RWPE1 (cell line): ENCODE measurements around the gene WDPCP.
"Not testable (repeated sequence)": the region's sequence is repeated elsewhere in the genome, so short reads cannot be mapped to it uniquely, and the experiment has no call there.

ENCODE experiments used
- CTCF ChIA-PET: fragments of 350-600 bp; sonication (Branson Sonifier 250); formaldehyde crosslinking; extraction: SDS; loops from one replicate; lab custom pipeline; 2021; lab: Yijun Ruan, JAX
- POLR2A ChIA-PET: fragments of 400-600 bp; formaldehyde crosslinking; extraction: SDS; loops from one replicate; lab custom pipeline; 2020; ENCODE audit warnings: antibody characterized with exemption; ENCODE audit not compliant: low non-redundant PET; lab: Yijun Ruan, JAX
- DNase-seq: peaks from one replicate; pipeline ENCODE4 v3.0.0; 2012; ENCODE audit warnings: low spot score
- H3K27ac ChIP-seq: fragments of 450-650 bp; 2 replicates; pipeline ENCODE4 v1.5.1; 2017
- TF ChIP-seq, protein P1 (sequence below): fragments of 450-650 bp; conservative IDR thresholded peaks from 2 replicates; pipeline ENCODE4 v1.5.1; 2017; ENCODE audit warnings: low read depth, mild to moderate bottlenecking

Gene WDPCP

GRCh38 chr2:63092857-63093256 lies 495.4 kb downstream of the WDPCP start:
- CTCF ChIA-PET, result interaction anchor here (0.7 kb wide), 1 partner anchor 106 kb away, joined by 3 read pairs; no protein-coding TSS in a partner anchor
- POLR2A ChIA-PET, result no interaction called here
- no peak overlapping the region for H3K27ac ChIP-seq
- TF ChIP-seq, protein P1, sequence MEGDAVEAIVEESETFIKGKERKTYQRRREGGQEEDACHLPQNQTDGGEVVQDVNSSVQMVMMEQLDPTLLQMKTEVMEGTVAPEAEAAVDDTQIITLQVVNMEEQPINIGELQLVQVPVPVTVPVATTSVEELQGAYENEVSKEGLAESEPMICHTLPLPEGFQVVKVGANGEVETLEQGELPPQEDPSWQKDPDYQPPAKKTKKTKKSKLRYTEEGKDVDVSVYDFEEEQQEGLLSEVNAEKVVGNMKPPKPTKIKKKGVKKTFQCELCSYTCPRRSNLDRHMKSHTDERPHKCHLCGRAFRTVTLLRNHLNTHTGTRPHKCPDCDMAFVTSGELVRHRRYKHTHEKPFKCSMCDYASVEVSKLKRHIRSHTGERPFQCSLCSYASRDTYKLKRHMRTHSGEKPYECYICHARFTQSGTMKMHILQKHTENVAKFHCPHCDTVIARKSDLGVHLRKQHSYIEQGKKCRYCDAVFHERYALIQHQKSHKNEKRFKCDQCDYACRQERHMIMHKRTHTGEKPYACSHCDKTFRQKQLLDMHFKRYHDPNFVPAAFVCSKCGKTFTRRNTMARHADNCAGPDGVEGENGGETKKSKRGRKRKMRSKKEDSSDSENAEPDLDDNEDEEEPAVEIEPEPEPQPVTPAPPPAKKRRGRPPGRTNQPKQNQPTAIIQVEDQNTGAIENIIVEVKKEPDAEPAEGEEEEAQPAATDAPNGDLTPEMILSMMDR, result no peak
- DNase-seq, result no peak

- DNase-seq, result no peak
- no peak overlapping the region for H3K27ac ChIP-seq
- POLR2A ChIA-PET, result no interaction called here
- TF ChIP-seq, protein P1, result no peak
- CTCF ChIA-PET, result interaction anchor here (0.7 kb wide), 2 partner anchors 106 to 122 kb away, joined by 3 read pairs; no protein-coding TSS in a partner anchor
These were observed 495.9 kb downstream of the WDPCP start for GRCh38 chr2:63092401-63092800.

DNA sequence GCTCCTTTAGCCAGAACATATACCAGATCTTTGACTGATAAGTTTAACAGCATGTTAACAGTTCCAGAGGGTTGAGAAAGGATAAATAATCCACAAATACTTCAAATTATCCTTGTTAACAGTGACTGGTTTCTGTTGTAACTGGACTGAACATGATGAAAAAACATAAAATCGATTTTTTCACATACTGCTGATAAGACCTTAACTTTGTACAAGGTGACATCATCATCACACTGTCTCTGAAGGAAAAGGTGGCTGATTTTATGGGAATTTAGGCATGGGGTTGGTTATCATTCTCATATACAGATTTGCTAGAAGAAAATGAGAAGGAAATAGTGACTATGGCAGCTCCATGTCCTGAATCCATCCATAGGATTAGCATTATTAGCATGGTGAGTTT lies 501.6 kb downstream of the WDPCP start:
- TF ChIP-seq, protein P1, result no peak
- no peak overlapping the region for H3K27ac ChIP-seq
- no peak for DNase-seq
- CTCF ChIA-PET, result interaction anchor here (0.9 kb wide), 1 partner anchor 12 kb away, joined by 4 read pairs; no protein-coding TSS in a partner anchor
- POLR2A ChIA-PET, result no interaction called here

GRCh38 chr2:63081404-63081803 lies 506.9 kb downstream of the WDPCP start:
- POLR2A ChIA-PET, result no interaction called here
- CTCF ChIA-PET, result interaction anchor here (0.5 to 0.6 kb wide), 2 partner anchors 30 to 199 kb away, joined by 3 to 4 read pairs; no protein-coding TSS in a partner anchor

GRCh38 chr2:63078852-63079606 lies 509.2 kb downstream of the WDPCP start:
- CTCF ChIA-PET, result interaction anchor here (0.6 to 1.3 kb wide), 3 partner anchors 12 to 187 kb away, joined by 3 read pairs; no protein-coding TSS in a partner anchor
- no peak overlapping the region for H3K27ac ChIP-seq

More at GRCh38 chr2:63081404-63081803, 506.9 kb downstream of the WDPCP start:
- TF ChIP-seq, protein P1, result no peak
- no peak for DNase-seq
- no peak overlapping the region for H3K27ac ChIP-seq

DNA sequence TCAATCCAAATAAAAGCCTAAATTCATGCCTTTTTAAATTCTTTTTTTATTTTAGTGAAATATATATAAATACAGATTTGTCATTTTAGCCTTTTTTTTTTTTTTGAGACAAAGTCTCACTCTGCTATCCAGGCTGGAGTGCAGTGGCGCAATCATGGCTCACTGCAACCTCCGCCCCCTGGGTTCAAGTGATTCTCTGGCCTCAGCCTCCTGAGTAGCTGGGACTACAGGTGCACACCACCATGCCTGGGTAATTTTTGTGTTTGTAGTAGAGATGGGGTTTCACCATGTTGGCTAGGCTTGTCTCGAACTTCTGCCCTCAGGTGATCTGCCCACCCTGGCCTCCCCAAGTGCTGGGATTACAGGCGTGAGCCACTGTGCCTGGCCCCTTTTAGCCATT lies 513.9 kb downstream of the WDPCP start:
- POLR2A ChIA-PET, H3K27ac ChIP-seq, DNase-seq: not testable (repeated sequence)
- CTCF ChIA-PET, result interaction anchor here (0.6 kb wide), 1 partner anchor 192 kb away, joined by 3 read pairs; no protein-coding TSS in a partner anchor

More at GRCh38 chr2:63078852-63079606, 509.2 kb downstream of the WDPCP start:
- POLR2A ChIA-PET, result no interaction called here
- TF ChIP-seq, protein P1, result no peak
- DNase-seq, result no peak

DNA sequence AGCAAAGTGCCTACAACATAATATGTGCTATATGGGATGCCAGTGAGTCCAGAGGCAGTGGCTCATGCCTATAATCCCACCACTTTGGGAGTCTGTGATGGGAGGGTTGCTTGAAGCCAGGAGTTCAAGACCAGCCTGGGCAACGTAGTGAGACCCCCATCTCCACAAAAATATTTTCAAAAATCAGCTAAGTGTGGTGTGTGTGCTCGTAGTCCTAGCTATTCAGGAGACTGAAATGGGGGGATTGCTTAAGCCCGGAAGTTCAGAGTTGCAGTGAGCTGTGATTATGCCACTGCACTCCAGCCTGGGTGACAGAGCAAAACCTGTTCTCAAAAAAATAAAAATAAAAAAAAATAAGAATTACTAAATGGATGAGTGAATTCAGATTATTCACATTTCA lies 514.3 kb downstream of the WDPCP start:
- ChIA-PET POLR2A (no interaction called here), CTCF (interaction anchor here (0.6 kb wide), 1 partner anchor 192 kb away, joined by 3 read pairs; no protein-coding TSS in a partner anchor)
- TF ChIP-seq, protein P1, result no peak
- DNase-seq, result no peak
- no peak overlapping the region for H3K27ac ChIP-seq
